ENCODE measurements around the gene GRID1.

DNA sequence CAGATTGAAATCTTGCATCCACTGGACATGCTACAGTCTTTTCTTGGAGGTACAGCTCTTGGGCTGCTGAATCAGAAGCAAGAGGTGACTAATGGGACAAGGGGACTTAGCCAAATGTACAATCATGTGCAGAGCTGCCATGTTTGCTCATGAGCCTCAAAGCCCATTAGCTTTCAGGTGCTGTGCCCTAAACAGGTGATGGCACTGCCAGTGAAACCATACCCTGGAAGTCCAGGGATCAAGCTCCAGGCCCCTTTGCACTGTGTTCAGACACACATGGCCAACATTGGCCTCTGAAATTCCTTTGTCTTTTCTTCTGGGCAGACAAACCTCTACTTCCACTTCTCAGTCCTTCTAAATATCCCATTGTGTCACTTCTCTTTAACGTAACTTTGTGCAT, 328.2 kb downstream of the GRID1 start:
- TF ChIP-seq, protein P1, sequence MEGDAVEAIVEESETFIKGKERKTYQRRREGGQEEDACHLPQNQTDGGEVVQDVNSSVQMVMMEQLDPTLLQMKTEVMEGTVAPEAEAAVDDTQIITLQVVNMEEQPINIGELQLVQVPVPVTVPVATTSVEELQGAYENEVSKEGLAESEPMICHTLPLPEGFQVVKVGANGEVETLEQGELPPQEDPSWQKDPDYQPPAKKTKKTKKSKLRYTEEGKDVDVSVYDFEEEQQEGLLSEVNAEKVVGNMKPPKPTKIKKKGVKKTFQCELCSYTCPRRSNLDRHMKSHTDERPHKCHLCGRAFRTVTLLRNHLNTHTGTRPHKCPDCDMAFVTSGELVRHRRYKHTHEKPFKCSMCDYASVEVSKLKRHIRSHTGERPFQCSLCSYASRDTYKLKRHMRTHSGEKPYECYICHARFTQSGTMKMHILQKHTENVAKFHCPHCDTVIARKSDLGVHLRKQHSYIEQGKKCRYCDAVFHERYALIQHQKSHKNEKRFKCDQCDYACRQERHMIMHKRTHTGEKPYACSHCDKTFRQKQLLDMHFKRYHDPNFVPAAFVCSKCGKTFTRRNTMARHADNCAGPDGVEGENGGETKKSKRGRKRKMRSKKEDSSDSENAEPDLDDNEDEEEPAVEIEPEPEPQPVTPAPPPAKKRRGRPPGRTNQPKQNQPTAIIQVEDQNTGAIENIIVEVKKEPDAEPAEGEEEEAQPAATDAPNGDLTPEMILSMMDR (conservative IDR thresholded peaks at IDR 0.05): no peak
- no peak for TF ChIP-seq EZH2 (IDR thresholded peaks at IDR 0.05; ENCODE audit: low read depth)
